GM19372 (cell line): ENCODE results near the gene NSD1.

ENCODE experiments used
- ATAC-seq: cut with Tn5 transposase; IDR thresholded peaks from one replicate; pipeline ENCODE4 v1.9.1; 2021; ENCODE audit warnings: mild to moderate bottlenecking, low read depth, moderate library complexity; ENCODE audit not compliant: unreplicated experiment

The NSD1 gene, protein sequence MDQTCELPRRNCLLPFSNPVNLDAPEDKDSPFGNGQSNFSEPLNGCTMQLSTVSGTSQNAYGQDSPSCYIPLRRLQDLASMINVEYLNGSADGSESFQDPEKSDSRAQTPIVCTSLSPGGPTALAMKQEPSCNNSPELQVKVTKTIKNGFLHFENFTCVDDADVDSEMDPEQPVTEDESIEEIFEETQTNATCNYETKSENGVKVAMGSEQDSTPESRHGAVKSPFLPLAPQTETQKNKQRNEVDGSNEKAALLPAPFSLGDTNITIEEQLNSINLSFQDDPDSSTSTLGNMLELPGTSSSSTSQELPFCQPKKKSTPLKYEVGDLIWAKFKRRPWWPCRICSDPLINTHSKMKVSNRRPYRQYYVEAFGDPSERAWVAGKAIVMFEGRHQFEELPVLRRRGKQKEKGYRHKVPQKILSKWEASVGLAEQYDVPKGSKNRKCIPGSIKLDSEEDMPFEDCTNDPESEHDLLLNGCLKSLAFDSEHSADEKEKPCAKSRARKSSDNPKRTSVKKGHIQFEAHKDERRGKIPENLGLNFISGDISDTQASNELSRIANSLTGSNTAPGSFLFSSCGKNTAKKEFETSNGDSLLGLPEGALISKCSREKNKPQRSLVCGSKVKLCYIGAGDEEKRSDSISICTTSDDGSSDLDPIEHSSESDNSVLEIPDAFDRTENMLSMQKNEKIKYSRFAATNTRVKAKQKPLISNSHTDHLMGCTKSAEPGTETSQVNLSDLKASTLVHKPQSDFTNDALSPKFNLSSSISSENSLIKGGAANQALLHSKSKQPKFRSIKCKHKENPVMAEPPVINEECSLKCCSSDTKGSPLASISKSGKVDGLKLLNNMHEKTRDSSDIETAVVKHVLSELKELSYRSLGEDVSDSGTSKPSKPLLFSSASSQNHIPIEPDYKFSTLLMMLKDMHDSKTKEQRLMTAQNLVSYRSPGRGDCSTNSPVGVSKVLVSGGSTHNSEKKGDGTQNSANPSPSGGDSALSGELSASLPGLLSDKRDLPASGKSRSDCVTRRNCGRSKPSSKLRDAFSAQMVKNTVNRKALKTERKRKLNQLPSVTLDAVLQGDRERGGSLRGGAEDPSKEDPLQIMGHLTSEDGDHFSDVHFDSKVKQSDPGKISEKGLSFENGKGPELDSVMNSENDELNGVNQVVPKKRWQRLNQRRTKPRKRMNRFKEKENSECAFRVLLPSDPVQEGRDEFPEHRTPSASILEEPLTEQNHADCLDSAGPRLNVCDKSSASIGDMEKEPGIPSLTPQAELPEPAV (N-terminal part only)

DNA sequence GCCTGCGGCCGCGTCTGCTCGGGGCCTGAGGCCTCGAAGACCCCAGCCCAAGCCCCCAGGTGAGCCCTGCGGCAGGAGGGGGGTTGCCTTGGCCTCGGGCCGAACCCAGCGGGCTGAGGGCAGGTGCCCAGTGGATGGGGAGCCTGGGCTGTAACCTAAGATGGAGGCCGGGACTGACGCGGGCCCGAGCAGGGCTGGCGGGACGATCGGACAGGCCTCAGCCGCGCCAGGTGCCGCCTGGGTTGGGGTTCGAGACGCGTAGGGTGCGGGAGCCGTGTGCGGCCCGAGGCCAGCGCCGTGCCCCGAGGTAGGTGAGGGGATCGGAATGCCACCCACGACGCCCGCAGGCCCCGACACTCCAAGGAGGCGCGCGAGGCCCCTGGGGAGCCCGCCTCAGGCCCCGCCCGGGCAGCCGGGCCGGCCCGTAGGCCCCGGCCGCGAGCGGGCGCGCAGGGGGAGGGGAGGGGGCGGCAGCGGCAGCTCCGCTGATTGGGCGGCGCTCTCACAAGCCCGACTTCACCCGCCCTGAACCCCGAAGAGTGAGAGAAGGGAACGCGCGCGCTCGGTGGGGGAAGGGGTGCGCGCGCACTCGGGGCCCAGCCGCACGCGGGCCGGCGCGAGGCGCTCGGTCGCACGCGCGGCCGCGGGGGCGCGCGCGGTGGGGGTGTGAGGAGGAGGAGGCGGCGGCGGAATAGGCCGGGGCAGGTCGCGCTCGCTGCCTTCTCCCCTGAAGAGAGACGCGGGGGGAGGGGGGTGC lies at the start of gene NSD1:
Gene NSD1, plus strand, starts transcription at position 678 of the 757 bp plus-strand sequence. CDS start 1,331 bp downstream, outside the sequence.
- peak; percentile 65 for ATAC-seq

DNA sequence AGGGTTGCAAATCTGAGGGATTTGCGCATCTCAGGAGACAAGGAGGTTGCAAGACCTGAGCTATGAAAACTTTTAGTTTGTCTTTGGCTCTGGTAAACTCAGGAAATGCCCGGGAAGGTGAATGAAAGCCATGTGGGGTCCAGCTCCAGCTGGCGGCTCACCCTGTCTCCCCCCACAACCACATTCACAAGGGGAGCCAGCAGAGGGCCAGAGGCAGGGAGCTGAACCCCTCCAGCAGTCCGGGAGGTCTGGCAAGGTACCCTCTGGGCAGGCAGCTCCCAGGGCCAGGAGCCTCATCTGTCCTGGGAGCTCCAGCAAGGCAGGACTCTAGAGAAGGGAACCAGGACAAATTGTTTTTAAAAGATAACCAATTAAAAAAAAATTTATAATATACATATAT lies 49.4 kb upstream of the NSD1 start:
- no peak for ATAC-seq

DNA sequence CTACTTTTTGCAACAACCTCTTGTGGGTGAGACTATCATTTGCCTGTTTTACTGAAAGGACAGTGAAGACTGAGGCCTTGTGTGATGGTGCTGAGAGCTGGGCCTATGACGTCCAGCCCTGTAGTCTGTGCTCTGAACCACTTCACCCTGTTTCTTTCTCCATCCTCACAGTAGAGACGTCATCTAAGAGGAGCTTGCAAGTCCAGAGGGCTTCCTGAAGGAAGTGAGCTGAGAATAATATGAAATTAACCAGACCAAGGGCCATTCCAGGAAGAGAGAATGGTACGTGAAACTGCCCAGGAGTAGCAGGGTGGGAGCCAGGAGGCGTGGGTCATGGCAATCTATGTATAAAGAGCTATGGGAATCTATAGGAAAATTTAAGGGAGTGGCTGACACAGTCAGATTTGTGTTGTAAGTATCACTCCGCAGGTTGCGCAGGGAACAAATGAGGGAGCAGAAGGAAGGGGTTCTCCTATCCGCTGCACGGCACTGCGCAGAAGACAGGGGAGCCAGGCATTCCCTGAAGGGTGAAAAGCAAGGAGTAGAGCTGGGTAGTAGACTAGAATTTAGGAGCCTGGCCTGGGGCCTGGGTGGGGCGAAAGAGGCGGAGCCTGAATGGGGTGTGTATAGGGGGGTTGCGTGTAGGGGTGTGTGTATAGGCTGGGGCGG lies 47.5 kb upstream of the NSD1 start:
- ATAC-seq = no peak

DNA sequence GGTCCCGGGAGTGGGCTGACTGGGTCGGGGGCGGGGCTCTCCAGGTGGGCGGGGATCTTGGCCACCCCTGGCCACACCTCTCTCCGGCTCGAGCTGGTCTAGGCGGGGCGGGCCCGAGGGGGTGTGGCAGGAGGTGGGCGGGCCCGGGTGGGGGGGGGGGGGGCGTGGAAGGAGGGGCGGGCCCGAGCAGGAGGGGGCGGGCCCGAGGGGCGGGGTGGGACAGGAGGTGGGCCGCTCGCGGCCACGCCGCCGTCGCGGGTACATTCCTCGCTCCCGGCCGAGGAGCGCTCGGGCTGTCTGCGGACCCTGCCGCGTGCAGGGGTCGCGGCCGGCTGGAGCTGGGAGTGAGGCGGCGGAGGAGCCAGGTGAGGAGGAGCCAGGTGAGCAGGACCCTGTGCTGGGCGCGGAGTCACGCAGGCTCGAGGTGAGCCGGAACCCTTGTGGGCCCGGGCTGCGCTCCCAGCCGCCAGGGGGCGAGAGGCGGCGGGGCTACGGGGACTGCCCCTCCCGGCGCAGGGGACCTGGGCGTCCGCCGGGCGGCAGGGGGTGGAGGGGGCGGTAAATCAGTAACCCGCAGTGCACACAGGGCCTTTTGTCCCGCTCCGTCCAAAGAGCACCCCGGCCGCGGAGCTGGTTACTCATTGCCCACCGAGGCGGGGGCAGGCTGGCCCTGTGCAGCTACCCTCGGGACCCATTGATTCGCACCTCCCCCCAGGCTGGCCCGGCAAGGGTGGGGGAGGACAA lies 46.7 kb upstream of the NSD1 start, which contains the start of gene FGFR4:
Gene FGFR4, plus strand, starts transcription at position 262 of the 744 bp plus-strand sequence. CDS start 2,688 bp downstream, outside the sequence.
- peak; percentile 62 for ATAC-seq

DNA sequence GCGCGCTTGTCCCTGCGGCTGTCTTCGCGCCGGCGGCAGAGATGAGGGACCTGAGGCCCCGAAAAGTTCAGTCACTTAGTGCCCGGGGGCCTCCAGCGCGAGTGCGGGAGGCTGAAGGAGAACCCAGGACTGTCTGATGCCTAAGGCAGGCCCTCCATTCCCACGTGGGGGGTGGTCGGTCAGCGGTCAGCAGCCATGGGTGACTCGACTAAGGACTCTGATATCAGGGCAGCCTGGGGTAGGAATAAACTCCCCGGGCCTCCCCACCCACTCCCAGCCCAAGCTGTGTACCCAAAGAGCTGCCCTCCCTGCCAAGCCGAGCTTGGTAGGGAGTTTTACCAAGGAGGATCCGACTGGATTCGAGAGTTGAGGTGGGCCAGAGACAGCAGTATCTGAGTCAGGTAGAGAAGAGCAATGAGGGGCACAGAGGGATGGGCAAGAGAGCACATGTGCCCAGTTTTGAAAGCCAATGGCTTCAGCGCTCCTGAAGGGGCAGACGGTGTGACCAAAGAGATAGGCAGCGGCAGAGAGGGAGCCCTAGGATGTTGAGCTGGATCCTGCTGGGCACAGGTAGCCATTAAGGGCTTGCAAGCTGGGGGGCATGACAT lies 46.1 kb upstream of the NSD1 start:
- no peak for ATAC-seq

DNA sequence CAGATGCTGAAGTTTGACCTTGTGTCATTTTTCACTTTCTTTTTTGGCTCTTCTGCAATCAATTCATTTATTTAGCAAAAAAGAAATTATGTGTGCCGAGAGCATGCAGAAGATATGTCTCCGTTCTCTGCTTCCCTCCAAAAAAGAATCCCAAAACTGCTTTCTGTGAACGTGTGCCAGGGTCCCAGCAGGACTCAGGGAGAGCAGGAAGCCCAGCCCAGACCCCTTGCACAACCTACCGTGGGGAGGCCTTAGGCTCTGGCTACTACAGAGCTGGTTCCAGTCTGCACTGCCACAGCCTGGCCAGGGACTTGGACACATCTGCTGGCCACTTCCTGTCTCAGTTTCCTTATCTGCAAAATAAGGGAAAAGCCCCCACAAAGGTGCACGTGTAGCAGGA lies 44.4 kb upstream of the NSD1 start:
- ATAC-seq = no peak

DNA sequence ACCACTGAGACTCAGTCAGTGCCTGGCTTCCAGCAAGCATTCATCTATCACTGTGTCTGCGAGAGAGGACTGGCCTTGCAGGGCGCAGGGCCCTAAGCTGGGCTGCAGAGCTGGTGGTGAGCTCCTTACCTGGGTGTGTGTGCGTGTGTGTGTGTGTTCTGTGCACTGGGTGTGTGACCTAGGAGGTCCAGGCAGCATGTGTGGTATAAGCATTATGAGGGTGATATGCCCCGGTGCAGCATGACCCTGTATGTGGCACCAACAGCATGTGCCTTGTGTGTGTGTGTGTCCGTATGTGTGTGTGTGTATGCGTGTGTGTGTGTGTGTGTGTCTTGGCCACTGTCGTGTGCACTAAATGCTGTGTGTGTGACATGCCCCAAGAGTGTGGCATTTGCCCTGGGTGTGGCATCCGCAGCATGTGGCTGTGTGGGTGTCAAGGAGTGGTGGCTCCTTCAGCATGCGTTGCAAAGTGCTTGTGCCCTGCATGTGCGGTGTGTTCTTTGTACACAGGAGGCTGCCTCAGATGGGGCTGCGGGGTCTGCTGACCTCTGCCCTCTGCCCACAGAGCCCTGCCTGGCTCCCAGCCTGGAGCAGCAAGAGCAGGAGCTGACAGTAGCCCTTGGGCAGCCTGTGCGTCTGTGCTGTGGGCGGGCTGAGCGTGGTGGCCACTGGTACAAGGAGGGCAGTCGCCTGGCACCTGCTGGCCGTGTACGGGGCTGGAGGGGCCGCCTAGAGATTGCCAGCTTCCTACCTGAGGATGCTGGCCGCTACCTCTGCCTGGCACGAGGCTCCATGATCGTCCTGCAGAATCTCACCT lies 43.5 kb upstream of the NSD1 start:
- no peak for ATAC-seq

DNA sequence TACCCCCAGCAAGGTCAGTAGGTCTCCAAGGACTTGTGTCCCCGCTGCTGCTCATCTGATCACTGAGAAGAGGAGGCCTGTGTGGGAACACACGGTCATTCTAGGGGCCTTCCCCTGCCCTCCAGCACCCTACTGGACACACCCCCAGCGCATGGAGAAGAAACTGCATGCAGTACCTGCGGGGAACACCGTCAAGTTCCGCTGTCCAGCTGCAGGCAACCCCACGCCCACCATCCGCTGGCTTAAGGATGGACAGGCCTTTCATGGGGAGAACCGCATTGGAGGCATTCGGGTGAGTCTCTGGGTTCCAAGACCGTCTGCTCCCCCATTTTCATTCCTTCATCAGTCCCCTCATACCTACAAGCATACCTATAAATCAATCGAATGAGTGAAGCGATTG lies 42.8 kb upstream of the NSD1 start:
- no peak for ATAC-seq

DNA sequence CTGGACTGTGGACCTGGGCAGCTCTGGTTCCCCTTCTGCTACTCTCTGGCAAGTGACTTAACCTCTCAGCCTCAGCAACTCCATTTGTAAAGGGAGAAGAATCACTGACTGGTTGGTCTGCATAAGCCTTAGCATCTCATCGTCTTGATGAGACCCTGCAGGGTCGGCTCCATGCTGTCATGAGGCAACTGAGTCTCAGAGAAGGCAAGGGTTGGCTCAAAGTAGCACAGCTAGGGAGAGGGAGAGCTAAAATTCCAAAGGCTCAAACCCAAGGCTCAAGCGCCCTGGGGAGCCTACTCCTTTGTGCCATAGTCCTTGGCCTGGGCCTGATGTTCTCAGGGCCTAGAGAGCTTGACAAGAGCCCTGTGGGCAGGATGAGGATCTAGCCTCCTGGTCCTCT lies 42.3 kb upstream of the NSD1 start:
- ATAC-seq = no peak

DNA sequence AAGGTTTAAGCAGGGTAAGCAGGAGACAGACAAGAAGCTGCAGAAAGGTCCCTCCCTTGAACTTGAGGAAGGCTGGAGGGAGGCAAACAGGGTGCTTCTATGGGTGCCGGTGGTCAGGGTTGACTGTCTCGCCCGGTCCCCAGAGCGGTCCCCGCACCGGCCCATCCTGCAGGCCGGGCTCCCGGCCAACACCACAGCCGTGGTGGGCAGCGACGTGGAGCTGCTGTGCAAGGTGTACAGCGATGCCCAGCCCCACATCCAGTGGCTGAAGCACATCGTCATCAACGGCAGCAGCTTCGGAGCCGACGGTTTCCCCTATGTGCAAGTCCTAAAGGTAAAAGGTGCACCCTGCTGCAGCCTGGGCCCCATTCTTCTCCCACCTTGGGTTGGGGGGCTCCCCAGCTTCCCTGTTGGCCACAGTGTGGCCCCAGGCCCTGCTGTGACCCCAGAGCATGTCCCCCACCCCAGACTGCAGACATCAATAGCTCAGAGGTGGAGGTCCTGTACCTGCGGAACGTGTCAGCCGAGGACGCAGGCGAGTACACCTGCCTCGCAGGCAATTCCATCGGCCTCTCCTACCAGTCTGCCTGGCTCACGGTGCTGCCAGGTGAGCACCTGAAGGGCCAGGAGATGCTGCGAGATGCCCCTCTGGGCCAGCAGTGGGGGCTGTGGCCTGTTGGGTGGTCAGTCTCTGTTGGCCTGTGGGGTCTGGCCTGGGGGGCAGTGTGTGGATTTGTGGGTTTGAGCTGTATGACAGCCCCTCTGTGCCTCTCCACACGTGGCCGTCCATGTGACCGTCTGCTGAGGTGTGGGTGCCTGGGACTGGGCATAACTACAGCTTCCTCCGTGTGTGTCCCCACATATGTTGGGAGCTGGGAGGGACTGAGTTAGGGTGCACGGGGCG lies 41.1 kb upstream of the NSD1 start:
- no peak for ATAC-seq

DNA sequence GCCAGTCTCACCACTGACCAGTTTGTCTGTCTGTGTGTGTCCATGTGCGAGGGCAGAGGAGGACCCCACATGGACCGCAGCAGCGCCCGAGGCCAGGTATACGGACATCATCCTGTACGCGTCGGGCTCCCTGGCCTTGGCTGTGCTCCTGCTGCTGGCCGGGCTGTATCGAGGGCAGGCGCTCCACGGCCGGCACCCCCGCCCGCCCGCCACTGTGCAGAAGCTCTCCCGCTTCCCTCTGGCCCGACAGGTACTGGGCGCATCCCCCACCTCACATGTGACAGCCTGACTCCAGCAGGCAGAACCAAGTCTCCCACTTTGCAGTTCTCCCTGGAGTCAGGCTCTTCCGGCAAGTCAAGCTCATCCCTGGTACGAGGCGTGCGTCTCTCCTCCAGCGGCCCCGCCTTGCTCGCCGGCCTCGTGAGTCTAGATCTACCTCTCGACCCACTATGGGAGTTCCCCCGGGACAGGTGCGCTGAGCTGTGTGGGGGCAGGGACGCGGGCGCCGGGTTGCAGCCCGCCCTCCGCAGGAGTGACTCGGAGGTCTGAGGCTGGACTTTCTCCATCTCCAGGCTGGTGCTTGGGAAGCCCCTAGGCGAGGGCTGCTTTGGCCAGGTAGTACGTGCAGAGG lies 40.4 kb upstream of the NSD1 start:
- no peak for ATAC-seq

DNA sequence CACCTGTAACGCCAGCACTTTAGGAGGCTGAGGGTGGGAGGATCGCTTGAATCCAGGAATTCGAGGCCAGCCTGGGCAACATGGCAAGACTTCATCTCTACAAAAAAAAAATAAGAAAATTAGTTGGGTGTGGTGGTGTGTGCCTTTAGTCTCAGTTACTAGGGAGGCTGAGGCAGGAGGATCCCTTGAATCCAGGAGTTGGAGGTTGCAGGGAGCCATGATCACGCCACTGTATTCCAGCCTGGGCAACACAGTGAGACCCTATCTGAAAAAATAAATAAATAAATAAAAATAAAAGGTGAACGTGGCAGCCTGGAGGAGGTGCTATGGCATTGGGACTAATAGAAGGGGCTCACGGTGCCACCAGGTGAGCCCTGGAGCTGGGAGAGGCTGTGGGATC lies 39.8 kb upstream of the NSD1 start:
- no peak for ATAC-seq

DNA sequence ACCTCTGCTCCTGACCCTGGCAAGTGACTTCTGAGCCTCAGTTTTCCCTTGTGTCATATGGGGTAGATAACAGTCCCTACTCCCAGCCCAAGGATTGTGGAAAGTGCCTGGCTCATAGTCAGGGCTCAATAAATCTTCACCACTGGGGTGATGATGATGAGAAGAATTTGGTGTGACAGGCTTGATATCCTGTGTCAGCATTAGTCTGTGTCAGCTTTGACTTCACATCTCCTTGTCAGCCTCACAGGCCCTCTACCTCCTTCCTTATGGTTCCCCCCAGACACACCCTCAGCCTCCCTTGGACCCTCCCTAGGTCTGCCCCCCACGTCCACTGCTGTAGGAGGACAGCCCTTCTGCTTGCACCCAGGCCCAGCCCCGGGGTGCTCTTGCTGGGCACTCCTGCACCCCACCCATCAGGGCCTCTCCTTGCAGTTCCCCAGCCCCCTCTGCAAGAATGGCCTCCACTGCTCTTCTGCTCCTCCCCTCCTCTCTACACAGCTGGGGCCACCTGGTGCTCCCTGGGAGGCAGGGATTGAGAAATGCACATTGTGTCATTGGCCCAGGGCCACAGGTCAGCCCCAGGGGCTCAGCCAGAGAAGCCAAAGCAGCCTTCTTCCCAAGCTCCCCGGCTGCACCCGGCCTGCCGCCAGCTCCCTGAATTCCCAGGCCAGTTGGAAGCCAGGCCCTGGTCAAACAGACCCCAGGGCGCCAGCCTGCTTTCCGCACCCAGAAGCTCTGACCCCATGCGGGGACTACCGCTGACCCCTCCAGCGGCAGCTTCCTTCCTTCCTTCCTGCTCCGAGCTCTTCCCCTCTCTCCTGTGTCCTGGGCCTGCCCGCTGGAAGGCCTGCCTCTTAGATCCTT lies 39.1 kb upstream of the NSD1 start:
- no peak for ATAC-seq

DNA sequence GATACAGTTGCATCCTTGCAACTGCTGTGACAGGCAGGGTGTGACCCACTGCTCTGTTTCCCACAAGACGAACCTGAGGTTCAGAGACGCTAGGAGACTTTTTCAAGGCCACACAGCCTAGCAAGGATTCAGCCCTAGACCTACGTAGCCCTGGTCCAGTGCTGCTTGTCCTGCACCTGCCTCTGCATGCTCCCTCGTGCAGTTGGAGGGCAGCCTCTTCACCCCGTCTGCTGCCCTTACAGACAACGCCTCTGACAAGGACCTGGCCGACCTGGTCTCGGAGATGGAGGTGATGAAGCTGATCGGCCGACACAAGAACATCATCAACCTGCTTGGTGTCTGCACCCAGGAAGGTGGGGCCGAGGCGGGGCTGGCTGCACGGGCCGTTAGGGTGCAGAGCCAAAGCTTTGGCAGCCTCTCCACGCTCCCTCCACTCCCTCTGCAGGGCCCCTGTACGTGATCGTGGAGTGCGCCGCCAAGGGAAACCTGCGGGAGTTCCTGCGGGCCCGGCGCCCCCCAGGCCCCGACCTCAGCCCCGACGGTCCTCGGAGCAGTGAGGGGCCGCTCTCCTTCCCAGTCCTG lies 38.4 kb upstream of the NSD1 start:
- ATAC-seq = no peak
